ENCODE data around the gene COL7A1. TPM values are rescaled to one million over a fixed set of nuclear protein-coding genes. Genes with fewer than 3 reads are reported as not detected.

COL7A1 gene
- total and polyA plus RNA-seq, 2 of the 8 experiments (the other 6 are each of a cell fraction or from before 2014, with no cell fraction given) = 10.7 to 13.9 TPM

DNA sequence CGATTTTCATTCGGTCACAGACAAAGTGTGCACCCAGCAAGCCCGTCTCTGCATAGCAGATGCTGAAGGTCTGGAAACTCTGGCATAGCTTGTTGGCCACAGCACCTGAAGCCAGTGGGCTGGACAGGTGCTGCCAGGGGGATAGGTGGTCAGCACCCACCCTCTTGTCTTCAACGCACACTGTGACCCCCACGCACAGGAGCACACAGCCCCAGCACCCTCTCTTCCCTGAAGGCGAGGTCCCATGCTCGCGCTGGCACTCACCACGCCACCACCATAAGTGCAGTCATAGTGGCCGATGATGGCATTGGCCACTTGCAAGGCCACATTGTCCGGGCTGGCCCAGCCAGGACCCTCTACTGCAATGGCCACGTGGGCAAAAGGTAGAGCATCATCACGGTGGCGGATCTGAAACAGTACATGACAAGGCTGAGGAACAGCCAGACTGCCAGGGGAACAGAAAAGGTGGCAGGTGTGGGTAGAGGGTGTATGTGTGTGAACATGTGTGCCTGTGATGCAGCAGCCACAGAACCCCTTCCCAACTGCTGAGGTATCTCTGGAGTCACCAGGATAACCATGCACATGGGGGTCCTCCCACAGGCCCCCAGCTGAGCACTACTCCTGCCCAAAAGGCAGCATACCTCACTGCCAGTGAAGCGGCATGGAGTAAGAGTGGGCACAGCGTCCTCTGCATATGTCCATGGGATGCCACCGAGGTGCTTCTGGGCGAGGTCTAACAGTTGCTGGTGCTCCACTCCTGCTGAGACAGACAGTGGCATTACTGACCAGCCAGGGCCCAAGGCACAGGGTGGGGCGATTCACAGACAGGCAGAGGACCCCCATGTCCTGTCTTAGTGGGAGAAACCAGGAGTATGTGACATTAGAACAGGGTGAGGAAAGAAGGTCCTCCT, 5.8 kb upstream of the COL7A1 start:
- no peak overlapping the region for H4K91ac ChIP-seq (replicated peaks; ENCODE audit: insufficient read length, low read length)
- peaks cover 0 to 2% (median 2%) of the 10 kb centered on the region in 4 experiments; a peak in 5 of 7 replicates for H3K4me1 ChIP-seq (replicated peaks in 1 of 4; ENCODE audit: control insufficient read depth in 3 of 4, insufficient read depth in 4 of 4, low read length in 3 of 4)
- H3K9ac ChIP-seq (replicated peaks in 1 of 4; ENCODE audit: extremely low read depth in 1 of 4, low read depth in 3 of 4, low read length in 3 of 4) = no peak overlapping the region
- H3K27me3 ChIP-seq (replicated peaks in 1 of 4; ENCODE audit: control insufficient read depth in 3 of 4, extremely low read depth in 1 of 4, insufficient read depth in 3 of 4, low read length in 3 of 4) = no peaks in the 10 kb centered on the region
- H2BK5ac ChIP-seq (ENCODE audit: low read depth, low read length) = no peak overlapping the region
- no peak overlapping the region for H3K18ac ChIP-seq (ENCODE audit: extremely low read depth, low read length)
- FAIRE-seq = no peak
- H2AK5ac ChIP-seq (ENCODE audit: low read depth, low read length) = no peak overlapping the region
- DNase-seq (ENCODE audit: low read depth in 1 of 2, low spot score in 2 of 2) = no peak
- H2BK120ac ChIP-seq (replicated peaks; ENCODE audit: low read depth, low read length) = no peak overlapping the region
- H4K5ac ChIP-seq (ENCODE audit: insufficient read length, low read depth, low read length) = no peak overlapping the region
- no peak overlapping the region for H3K4ac ChIP-seq (replicated peaks; ENCODE audit: insufficient read length, low read depth, low read length)
- no peak overlapping the region for H3K23ac ChIP-seq (ENCODE audit: insufficient read length)
- no peak overlapping the region for H2BK12ac ChIP-seq (ENCODE audit: low read depth, low read length)
- CTCF ChIA-PET (ENCODE audit: partially characterized antibody) = interaction anchor here (0.8 to 1.2 kb wide), 2 partner anchors 20 to 31 kb away, joined by 3 read pairs; partner anchors contain the start of gene TMEM89
- H4K8ac ChIP-seq (ENCODE audit: extremely low read depth, insufficient read depth, low read length) = no peak overlapping the region
- POLR2A ChIA-PET (ENCODE audit: partially characterized antibody) = interaction anchor here (0.5 to 2.0 kb wide), 7 partner anchors 11 to 138 kb away, joined by 3 to 5 read pairs (median 4); partner anchors contain the start of gene SLC26A6
- no peaks in the 10 kb centered on the region; a peak in 1 of 4 replicates for H3K79me2 ChIP-seq (ENCODE audit: control insufficient read depth in 1 of 2, insufficient read depth in 2 of 2, low read length in 2 of 2)
- no peak overlapping the region for H2BK15ac ChIP-seq (ENCODE audit: low read length)
- H3K27ac ChIP-seq (ENCODE audit: low read depth, low read length) = no peak overlapping the region
- H2BK20ac ChIP-seq (ENCODE audit: low read length) = no peak overlapping the region
- H2AFZ ChIP-seq (ENCODE audit: low read length) = no peak overlapping the region
- H3K23me2 ChIP-seq (ENCODE audit: low read depth, low read length) = no peaks in the 10 kb centered on the region
- H3K4me2 ChIP-seq (ENCODE audit: insufficient read depth in 1 of 2, low read depth in 2 of 2, low read length in 2 of 2) = no peak overlapping the region
- peaks cover 4 to 46% of the 10 kb centered on the region in 2 experiments for H4K20me1 ChIP-seq (replicated peaks in 1 of 2; ENCODE audit: control insufficient read depth in 1 of 2, insufficient read depth in 2 of 2, low read length in 2 of 2)
- no peak overlapping the region for H3K4me3 ChIP-seq (ENCODE audit: extremely low read depth in 1 of 4, insufficient read depth in 2 of 4, low read depth in 3 of 4, low read length in 4 of 4)
- H3K56ac ChIP-seq (replicated peaks; ENCODE audit: insufficient read length, low read depth, low read length) = no peak overlapping the region
- no peak overlapping the region for H3K14ac ChIP-seq (ENCODE audit: insufficient read length)
- WGBS, 2 experiments (ENCODE audit: extremely low coverage in 1 of 2, insufficient coverage in 1 of 2, insufficient read length in 1 of 2, insufficient replicate concordance in 2 of 2, low coverage in 1 of 2, low lambda C conversion rate in 2 of 2, missing lambda C conversion rate in 1 of 2) = 93% methylated on average over 19 of the region's 19 CpGs; no CpG with 5 or more reads in 1 of the 2 experiments
- peaks cover 2% of the 10 kb centered on the region; the same call in 1 of the 2 replicates for H3K79me1 ChIP-seq (ENCODE audit: low read depth, low read length)
- H3K9me3 ChIP-seq (ENCODE audit: insufficient read depth in 2 of 2, low read depth in 1 of 2, low read length in 1 of 2) = no peaks in the 10 kb centered on the region
- peaks cover 53 to 72% (median 67%) of the 10 kb centered on the region in 4 experiments for H3K36me3 ChIP-seq (ENCODE audit: control insufficient read depth in 2 of 4, insufficient read depth in 4 of 4, low read length in 3 of 4)
- TF ChIP-seq CBX5 (IDR thresholded peaks at IDR 0.05; ENCODE audit: low read depth, low read length) (no peak), TBP (IDR thresholded peaks at IDR 0.05; ENCODE audit: low read depth, low read length) (no peak), E2F6 (IDR thresholded peaks at IDR 0.05) (no peak), SAP30 (IDR thresholded peaks at IDR 0.05; ENCODE audit: insufficient read depth, insufficient replicate concordance, low read length) (no peak), YY1 (IDR thresholded peaks at IDR 0.05; ENCODE audit: low read depth, low read length) (no peak), RNF2 (IDR thresholded peaks at IDR 0.05; ENCODE audit: borderline replicate concordance, low read depth, low read length, missing control alignments, poor library complexity, severe bottlenecking) (no peak), TAF1 (IDR thresholded peaks at IDR 0.05; ENCODE audit: low read depth, low read length) (no peak), ZNF274 (IDR thresholded peaks at IDR 0.05; ENCODE audit: borderline replicate concordance, extremely low read depth, low read length) (no peak), SIN3A (conservative IDR thresholded peaks at IDR 0.05 in 1 of 2, IDR thresholded peaks at IDR 0.05 in 1 of 2; ENCODE audit: low read depth in 1 of 2, low read length in 2 of 2) (no peak), JUND (IDR thresholded peaks at IDR 0.05; ENCODE audit: low read length) (no peak)

Measured in H1 (cell line).